Progenitor cell of endocrine pancreas (in vitro differentiated cells): ENCODE data around the gene SLC2A10. TPM values are rescaled to one million over a fixed set of nuclear protein-coding genes. Genes with fewer than 3 reads are reported as not detected.
A peak's percentile ranks its signal among the peaks of the same experiment; 100 is the strongest.

ENCODE experiments used
- DNase-seq: peaks from one replicate; pipeline ENCODE4 v3.0.0; 2021; ENCODE audit warnings: low spot score; ENCODE audit not compliant: unreplicated experiment
- H3K27ac Mint-ChIP-seq: 2 replicates; pipeline ENCODE4 v1.8.0; 2021; ENCODE audit warnings: mild to moderate bottlenecking, moderate library complexity, mixed read lengths
- H3K27me3 Mint-ChIP-seq: 2 replicates; pipeline ENCODE4 v1.8.0; 2021; ENCODE audit warnings: mixed read lengths
- H3K36me3 Mint-ChIP-seq: 2 replicates; pipeline ENCODE4 v1.8.0; 2022; ENCODE audit warnings: mixed read lengths; ENCODE audit not compliant: insufficient read depth
- H3K4me1 Mint-ChIP-seq: 2 replicates; pipeline ENCODE4 v1.8.0; 2021; ENCODE audit warnings: low read depth, mixed read lengths
- H3K4me3 Mint-ChIP-seq: 2 replicates; pipeline ENCODE4 v1.8.0; 2021; ENCODE audit warnings: low read depth, mild to moderate bottlenecking, moderate library complexity, mixed read lengths
- H3K9me3 Mint-ChIP-seq: 2 replicates; pipeline ENCODE4 v1.8.0; 2021; ENCODE audit warnings: low read depth, mixed read lengths
- CTCF ChIP-seq: fragments of 200-600 bp; sonication (generic); IDR thresholded peaks from one replicate; pipeline ENCODE4 v1.5.0; 2021; ENCODE audit warnings: antibody characterized with exemption, mild to moderate bottlenecking; ENCODE audit not compliant: unreplicated experiment
- total RNA-seq: library from RNA; stranded (reverse); gene quantifications from 2 replicates; pipeline ENCODE4 v1.2.1, GENCODE V29; 2021

Gene SLC2A10
- total RNA-seq, 1 donor from 2014 or later: 16.6 TPM

DNA sequence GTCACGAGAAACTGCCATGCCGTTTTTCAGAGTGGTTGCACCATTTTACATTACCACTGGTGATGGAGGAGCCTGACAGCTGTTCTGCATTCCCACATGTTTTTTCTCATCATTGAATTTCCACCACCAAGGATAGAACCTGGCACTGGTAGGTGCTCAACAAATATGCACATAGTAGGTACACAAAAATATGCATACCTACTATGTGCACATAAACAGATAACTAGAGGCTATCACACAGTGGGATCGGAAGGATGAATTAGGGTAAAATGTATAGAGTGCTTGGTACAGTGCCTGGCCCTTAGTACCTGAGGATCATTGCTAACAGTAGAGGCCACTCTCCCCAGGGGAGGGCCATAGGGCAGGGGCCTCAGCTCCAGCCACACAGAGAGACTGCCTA, 47.0 kb downstream of the SLC2A10 start:
- H3K4me1 Mint-ChIP-seq: peaks cover 1% of the 10 kb centered on the region

DNA sequence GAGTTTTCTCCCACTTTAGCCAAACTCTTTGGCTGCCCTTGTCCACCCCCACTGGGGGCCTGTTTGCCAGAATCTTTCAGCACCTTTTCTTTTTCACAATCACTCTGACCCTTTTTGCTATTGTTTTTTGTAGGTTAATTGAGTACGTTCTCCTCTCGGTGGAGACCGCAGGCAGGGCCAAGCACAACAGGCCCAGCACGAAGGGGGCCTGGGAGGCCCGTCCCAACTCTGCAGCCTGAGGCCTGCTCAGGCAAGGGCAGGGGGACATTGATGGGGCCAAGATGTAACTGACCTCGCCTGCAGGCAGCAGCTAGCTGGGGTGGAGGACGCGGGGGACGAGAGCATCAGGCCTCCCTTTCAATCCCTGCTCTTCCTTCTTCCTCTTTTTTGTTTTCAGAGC, 47.7 kb downstream of the SLC2A10 start:
- no peaks in the 10 kb centered on the region for H3K9me3 Mint-ChIP-seq
- no peak for TF ChIP-seq CTCF
- H3K4me3 Mint-ChIP-seq: no peak overlapping the region
- peaks cover 7% of the 10 kb centered on the region for H3K27me3 Mint-ChIP-seq
- DNase-seq: no peak
- no peaks in the 10 kb centered on the region for H3K36me3 Mint-ChIP-seq
- no peak overlapping the region for H3K27ac Mint-ChIP-seq
- peaks cover 1% of the 10 kb centered on the region for H3K4me1 Mint-ChIP-seq

More for the DNA sequence above, 47.0 kb downstream of the SLC2A10 start:
- H3K9me3 Mint-ChIP-seq: no peaks in the 10 kb centered on the region
- no peak overlapping the region for H3K27ac Mint-ChIP-seq
- H3K4me3 Mint-ChIP-seq: no peak overlapping the region
- no peaks in the 10 kb centered on the region for H3K36me3 Mint-ChIP-seq
- no peak for DNase-seq
- no peak for TF ChIP-seq CTCF
- H3K27me3 Mint-ChIP-seq: peaks cover 10% of the 10 kb centered on the region

DNA sequence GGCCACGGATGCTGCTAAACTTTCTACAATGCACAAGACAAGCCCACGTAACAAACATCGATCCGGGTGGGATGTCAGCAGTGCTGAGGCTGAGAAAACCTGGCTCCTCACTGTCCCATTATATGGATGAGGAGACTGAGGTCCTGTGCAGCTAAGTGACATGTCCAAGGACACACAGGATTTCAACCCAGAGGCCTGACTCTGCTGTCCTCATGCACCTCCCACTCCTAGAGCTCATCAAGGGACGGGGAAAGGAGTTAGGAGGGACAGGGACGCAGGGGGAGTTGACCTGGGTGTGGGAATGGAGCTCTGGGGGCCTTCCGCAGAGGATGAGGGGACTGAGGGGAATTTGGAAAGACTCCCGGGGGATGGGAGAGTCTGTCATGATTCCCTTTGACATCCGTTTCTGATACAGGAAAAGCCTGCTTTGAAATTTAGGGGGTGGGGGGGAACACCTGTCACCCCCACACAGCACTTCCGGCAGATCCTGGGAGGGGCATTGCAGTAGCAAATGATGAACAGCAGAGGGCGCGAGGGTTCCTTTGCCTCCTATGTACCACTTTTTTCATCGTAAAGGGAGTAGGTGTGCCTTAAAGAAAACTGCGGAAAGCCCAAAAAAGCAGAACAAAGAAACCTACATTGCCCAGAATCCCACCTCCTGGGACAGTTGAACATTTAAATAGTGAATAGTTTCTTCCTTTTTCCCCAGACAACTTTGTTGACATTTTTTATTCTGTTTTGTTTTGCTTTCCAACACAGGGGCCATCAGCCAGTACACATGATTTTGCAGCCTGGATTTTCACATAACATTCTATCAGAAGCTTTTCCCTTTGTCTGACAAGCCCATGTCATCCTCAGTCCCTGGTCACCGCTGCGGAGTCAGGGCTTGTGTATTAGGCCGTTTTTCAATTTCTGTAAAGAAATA, 48.6 kb downstream of the SLC2A10 start:
- H3K4me3 Mint-ChIP-seq: no peak overlapping the region
- H3K27me3 Mint-ChIP-seq: peaks cover 4% of the 10 kb centered on the region
- no peaks in the 10 kb centered on the region for H3K36me3 Mint-ChIP-seq
- no peaks in the 10 kb centered on the region for H3K4me1 Mint-ChIP-seq
- peak; percentile 52 for DNase-seq
- H3K9me3 Mint-ChIP-seq: no peaks in the 10 kb centered on the region
- no peak overlapping the region for H3K27ac Mint-ChIP-seq
- peak; percentile 92 for TF ChIP-seq CTCF

DNA sequence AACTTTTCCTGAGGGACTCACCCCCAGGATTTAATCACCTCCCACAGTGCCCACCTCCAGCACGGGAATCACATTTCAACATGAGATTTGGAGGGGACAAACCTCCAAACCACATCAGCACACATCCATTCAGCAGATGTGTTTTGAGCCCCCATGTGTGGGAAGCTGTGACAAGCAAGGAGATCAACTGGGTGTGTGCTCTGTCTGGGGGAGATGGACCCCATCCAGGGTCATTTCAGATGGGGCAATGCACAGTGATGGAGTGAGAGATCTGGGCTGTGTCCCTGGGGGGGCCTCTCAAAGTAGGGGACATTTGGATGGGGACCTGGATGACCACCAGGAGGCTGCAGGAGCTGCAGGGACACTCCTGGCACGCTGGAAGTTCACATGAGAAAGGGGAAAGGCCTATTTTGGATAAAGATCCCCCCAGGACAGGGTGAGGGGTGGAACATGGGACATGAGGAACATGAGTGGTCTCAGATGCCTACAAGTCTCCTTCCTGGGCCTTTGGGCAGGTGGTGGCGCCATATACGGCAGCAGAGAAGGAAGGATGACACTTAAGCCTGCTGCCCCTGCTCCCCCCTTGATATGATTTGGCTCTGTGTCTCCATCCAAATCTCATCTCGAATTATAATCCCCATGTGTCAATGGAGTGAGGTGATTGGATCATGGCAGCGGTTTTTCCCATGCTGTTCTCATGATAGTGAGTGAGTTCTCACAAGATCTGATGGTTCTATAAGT, 49.6 kb downstream of the SLC2A10 start:
- no peak for TF ChIP-seq CTCF
- no peak overlapping the region for H3K27ac Mint-ChIP-seq
- H3K9me3 Mint-ChIP-seq: no peaks in the 10 kb centered on the region
- no peaks in the 10 kb centered on the region for H3K4me1 Mint-ChIP-seq
- H3K4me3 Mint-ChIP-seq: no peak overlapping the region
- DNase-seq: no peak
- peaks cover 3% of the 10 kb centered on the region for H3K27me3 Mint-ChIP-seq
- H3K36me3 Mint-ChIP-seq: no peaks in the 10 kb centered on the region

DNA sequence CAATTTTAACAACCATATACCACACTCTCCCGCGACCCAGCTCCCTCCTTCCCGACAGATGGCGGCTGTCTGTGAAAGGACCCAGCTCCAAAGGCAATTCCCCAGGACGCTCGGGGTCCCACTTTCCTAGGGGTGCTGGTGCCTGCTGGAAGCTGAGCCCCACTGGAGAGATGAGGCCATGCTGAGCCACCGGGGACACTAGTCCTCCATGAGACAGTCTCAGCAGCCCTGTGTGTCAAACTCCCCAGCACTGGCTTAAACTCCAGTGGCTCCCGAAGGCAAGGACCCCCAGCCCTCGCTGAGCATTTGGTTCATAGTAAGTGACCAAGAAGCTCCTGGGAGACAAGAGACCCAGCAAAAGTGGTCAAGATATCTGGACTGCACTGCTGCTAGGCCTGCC, 52.1 kb downstream of the SLC2A10 start:
- peaks cover 8% of the 10 kb centered on the region for H3K27me3 Mint-ChIP-seq
- no peak for TF ChIP-seq CTCF
- no peak for DNase-seq
- H3K4me1 Mint-ChIP-seq: no peaks in the 10 kb centered on the region
- H3K36me3 Mint-ChIP-seq: no peaks in the 10 kb centered on the region
- H3K9me3 Mint-ChIP-seq: no peaks in the 10 kb centered on the region
- no peak overlapping the region for H3K27ac Mint-ChIP-seq
- no peak overlapping the region for H3K4me3 Mint-ChIP-seq
